Measurements from ENCODE around the gene ALK. TPM values are rescaled to one million over a fixed set of nuclear protein-coding genes. Genes with fewer than 3 reads are reported as not detected.

Gene ALK
- polyA plus RNA-seq, 1 of the 3 experiments (the other 2 are of a cell fraction) = 0.30 TPM

DNA sequence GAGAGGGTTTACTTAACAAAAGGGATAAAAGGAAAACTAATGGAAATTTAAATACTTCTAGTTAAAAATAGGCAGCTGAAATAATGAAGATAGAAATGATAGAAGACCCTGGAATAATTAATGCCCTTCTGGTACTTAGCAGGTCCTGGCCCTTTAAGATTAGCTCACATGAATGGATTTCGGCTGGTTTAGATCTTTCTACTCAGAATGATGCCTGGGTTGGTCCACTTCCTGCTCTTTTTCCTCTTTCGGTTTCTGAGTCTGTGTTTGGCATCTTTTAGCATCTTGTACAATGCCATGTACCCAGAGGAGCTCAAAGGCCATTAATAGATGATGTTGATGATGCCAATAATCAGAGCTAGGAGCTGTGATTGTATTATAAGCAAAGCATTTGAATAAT lies 515.7 kb downstream of the ALK start:
- Histone ChIP-seq H3K36me3 (replicated peaks in 1 of 2; ENCODE audit: control insufficient read depth in 1 of 2, insufficient read depth in 2 of 2, low read length in 1 of 2) (no peaks in the 10 kb centered on the region), H3K27me3 (ENCODE audit: insufficient read depth) (no peaks in the 10 kb centered on the region), H3K4me2 (no peak overlapping the region), H3K9me3 (no peaks in the 10 kb centered on the region), H3K9ac (no peak overlapping the region), H3K4me1 (ENCODE audit: control insufficient read depth in 1 of 2, insufficient read depth in 2 of 2, low read depth in 1 of 2, low read length in 1 of 2) (peaks cover 0 to 32% of the 10 kb centered on the region in 2 experiments; a peak in 2 of 4 replicates), H2AFZ (ENCODE audit: low read depth) (no peak overlapping the region), H4K20me1 (ENCODE audit: insufficient read depth) (no peaks in the 10 kb centered on the region), H3F3A (replicated peaks; ENCODE audit: insufficient read depth) (no peaks in the 10 kb centered on the region), H3K79me2 (ENCODE audit: insufficient read depth) (no peaks in the 10 kb centered on the region), H3K4me3 (ENCODE audit: low read depth in 2 of 2, low read length in 1 of 2) (no peak overlapping the region), H3K27ac (ENCODE audit: low read depth in 2 of 2, low read length in 1 of 2) (peak overlapping the region in 1 of 2 experiments; percentile 62; a peak in 1 of 4 replicates), H3K9me2 (no peaks in the 10 kb centered on the region)
- CTCF ChIA-PET = interaction anchor here (1.2 to 1.8 kb wide), 2 partner anchors 97 to 668 kb away, joined by 3 to 8 read pairs; no protein-coding TSS in a partner anchor
- no peak for DNase-seq
- TF ChIP-seq MAX (IDR thresholded peaks at IDR 0.05; ENCODE audit: low read depth) (no peak), GATA2 (CRISPR knock-in tag; IDR thresholded peaks at IDR 0.05) (no peak), RAD21 (IDR thresholded peaks at IDR 0.05; ENCODE audit: low read length) (no peak), ELF1 (IDR thresholded peaks at IDR 0.05) (no peak), SMC3 (IDR thresholded peaks at IDR 0.05; ENCODE audit: low read depth, low read length) (no peak), TAF1 (IDR thresholded peaks at IDR 0.05; ENCODE audit: borderline replicate concordance, low read depth, low read length) (no peak), MXI1 (IDR thresholded peaks at IDR 0.05; ENCODE audit: low read depth, low read length) (no peak)
- POLR2A ChIA-PET = no interaction called here
- 19% methylated on average over 2 of the region's 2 CpGs for WGBS (ENCODE audit: low lambda C conversion rate)

GRCh38 chr2:29405266-29405665 lies 516.1 kb downstream of the ALK start:
- ChIA-PET POLR2A (interaction anchor here (0.7 kb wide), 1 partner anchor 75 kb away, joined by 3 read pairs; no protein-coding TSS in a partner anchor), CTCF (interaction anchor here (0.6 to 1.8 kb wide), 3 partner anchors 37 to 669 kb away, joined by 3 to 8 read pairs (median 4); no protein-coding TSS in a partner anchor)
- no peak for DNase-seq
- Histone ChIP-seq H3K36me3 (replicated peaks in 1 of 2; ENCODE audit: control insufficient read depth in 1 of 2, insufficient read depth in 2 of 2, low read length in 1 of 2) (no peaks in the 10 kb centered on the region), H3K4me1 (ENCODE audit: control insufficient read depth in 1 of 2, insufficient read depth in 2 of 2, low read depth in 1 of 2, low read length in 1 of 2) (peaks cover 0 to 34% of the 10 kb centered on the region in 2 experiments; a peak in 2 of 4 replicates), H3K4me3 (ENCODE audit: low read depth in 2 of 2, low read length in 1 of 2) (no peak overlapping the region), H2AFZ (ENCODE audit: low read depth) (no peak overlapping the region), H3F3A (replicated peaks; ENCODE audit: insufficient read depth) (no peaks in the 10 kb centered on the region), H4K20me1 (ENCODE audit: insufficient read depth) (no peaks in the 10 kb centered on the region), H3K9ac (no peak overlapping the region), H3K9me2 (no peaks in the 10 kb centered on the region), H3K4me2 (no peak overlapping the region), H3K79me2 (ENCODE audit: insufficient read depth) (no peaks in the 10 kb centered on the region), H3K27me3 (ENCODE audit: insufficient read depth) (no peaks in the 10 kb centered on the region), H3K27ac (ENCODE audit: low read depth in 2 of 2, low read length in 1 of 2) (peak overlapping the region in 1 of 2 experiments; percentile 62; a peak in 1 of 4 replicates), H3K9me3 (no peaks in the 10 kb centered on the region)
- 77% methylated on average over 5 of the region's 5 CpGs for WGBS (ENCODE audit: low lambda C conversion rate)
- no peak for TF ChIP-seq GATA2 (CRISPR knock-in tag; IDR thresholded peaks at IDR 0.05)
- TF ChIP-seq MXI1 (IDR thresholded peaks at IDR 0.05; ENCODE audit: low read depth, low read length) = no peak
- no peak for TF ChIP-seq YY1 (IDR thresholded peaks at IDR 0.05; ENCODE audit: low read depth)
- no peak for TF ChIP-seq PBX3 (IDR thresholded peaks at IDR 0.05)
- TF ChIP-seq FOSL2 (IDR thresholded peaks at IDR 0.05; ENCODE audit: borderline replicate concordance, low read depth) = no peak
- TF ChIP-seq, protein P1, sequence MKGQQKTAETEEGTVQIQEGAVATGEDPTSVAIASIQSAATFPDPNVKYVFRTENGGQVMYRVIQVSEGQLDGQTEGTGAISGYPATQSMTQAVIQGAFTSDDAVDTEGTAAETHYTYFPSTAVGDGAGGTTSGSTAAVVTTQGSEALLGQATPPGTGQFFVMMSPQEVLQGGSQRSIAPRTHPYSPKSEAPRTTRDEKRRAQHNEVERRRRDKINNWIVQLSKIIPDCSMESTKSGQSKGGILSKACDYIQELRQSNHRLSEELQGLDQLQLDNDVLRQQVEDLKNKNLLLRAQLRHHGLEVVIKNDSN (IDR thresholded peaks at IDR 0.05; ENCODE audit: borderline replicate concordance, low read depth) = no peak
- no peak for TF ChIP-seq FOXM1 (IDR thresholded peaks at IDR 0.05; ENCODE audit: low read depth)
- no peak for TF ChIP-seq ELF1 (IDR thresholded peaks at IDR 0.05)
- TF ChIP-seq TCF12 (IDR thresholded peaks at IDR 0.05) = no peak
- TF ChIP-seq NFIC (IDR thresholded peaks at IDR 0.05; ENCODE audit: borderline replicate concordance) = no peak
- TF ChIP-seq RAD21 (IDR thresholded peaks at IDR 0.05; ENCODE audit: low read length) = no peak
- TF ChIP-seq EZH2phosphoT487 (IDR thresholded peaks at IDR 0.05; ENCODE audit: borderline replicate concordance, low read depth) = no peak
- TF ChIP-seq, protein P2, sequence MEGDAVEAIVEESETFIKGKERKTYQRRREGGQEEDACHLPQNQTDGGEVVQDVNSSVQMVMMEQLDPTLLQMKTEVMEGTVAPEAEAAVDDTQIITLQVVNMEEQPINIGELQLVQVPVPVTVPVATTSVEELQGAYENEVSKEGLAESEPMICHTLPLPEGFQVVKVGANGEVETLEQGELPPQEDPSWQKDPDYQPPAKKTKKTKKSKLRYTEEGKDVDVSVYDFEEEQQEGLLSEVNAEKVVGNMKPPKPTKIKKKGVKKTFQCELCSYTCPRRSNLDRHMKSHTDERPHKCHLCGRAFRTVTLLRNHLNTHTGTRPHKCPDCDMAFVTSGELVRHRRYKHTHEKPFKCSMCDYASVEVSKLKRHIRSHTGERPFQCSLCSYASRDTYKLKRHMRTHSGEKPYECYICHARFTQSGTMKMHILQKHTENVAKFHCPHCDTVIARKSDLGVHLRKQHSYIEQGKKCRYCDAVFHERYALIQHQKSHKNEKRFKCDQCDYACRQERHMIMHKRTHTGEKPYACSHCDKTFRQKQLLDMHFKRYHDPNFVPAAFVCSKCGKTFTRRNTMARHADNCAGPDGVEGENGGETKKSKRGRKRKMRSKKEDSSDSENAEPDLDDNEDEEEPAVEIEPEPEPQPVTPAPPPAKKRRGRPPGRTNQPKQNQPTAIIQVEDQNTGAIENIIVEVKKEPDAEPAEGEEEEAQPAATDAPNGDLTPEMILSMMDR (IDR thresholded peaks at IDR 0.05) = no peak
- TF ChIP-seq SMC3 (IDR thresholded peaks at IDR 0.05; ENCODE audit: low read depth, low read length) = no peak
- TF ChIP-seq SIN3A (IDR thresholded peaks at IDR 0.05; ENCODE audit: borderline replicate concordance, low read depth, low read length) = no peak
- no peak for TF ChIP-seq JUND (IDR thresholded peaks at IDR 0.05)
- TF ChIP-seq RFX5 (IDR thresholded peaks at IDR 0.05; ENCODE audit: low read length) = no peak
- TF ChIP-seq CHD2 (IDR thresholded peaks at IDR 0.05; ENCODE audit: low read length, partially characterized antibody) = no peak
